Skeletal muscle satellite cell (primary cell): ENCODE measurements around the gene SMTNL2.
"Not testable (repeated sequence)": the region's sequence is repeated elsewhere in the genome, so short reads cannot be mapped to it uniquely, and the experiment has no call there.

ENCODE experiments used
- H3K27me3 ChIP-seq: 2 replicates; pipeline ENCODE4 v1.7.0; 2013; ENCODE audit warnings: low read length; ENCODE audit not compliant: control insufficient read depth, insufficient read depth
- H3K36me3 ChIP-seq: 2 replicates; pipeline ENCODE4 v1.7.0; 2013; ENCODE audit warnings: mild to moderate bottlenecking, control low read depth, low read length; ENCODE audit not compliant: insufficient read depth
- H3K4me1 ChIP-seq: 2 replicates; pipeline ENCODE4 v1.7.0; 2013; ENCODE audit warnings: low read length; ENCODE audit not compliant: control insufficient read depth, insufficient read depth
- H3K4me2 ChIP-seq: 2 replicates; pipeline ENCODE4 v1.7.0; 2013; ENCODE audit warnings: mild to moderate bottlenecking, low read length
- H3K4me3 ChIP-seq: 2 replicates; pipeline ENCODE4 v1.7.0; 2013; ENCODE audit warnings: low read length
- H3K9ac ChIP-seq: 2 replicates; pipeline ENCODE4 v1.7.0; 2013; ENCODE audit warnings: mild to moderate bottlenecking, low read depth, low read length, moderate library complexity
- H3K9me3 ChIP-seq: replicated peaks from 2 replicates; pipeline ENCODE4 v1.7.0; 2013; ENCODE audit warnings: mild to moderate bottlenecking, control low read depth, low read length

The SMTNL2 gene

DNA sequence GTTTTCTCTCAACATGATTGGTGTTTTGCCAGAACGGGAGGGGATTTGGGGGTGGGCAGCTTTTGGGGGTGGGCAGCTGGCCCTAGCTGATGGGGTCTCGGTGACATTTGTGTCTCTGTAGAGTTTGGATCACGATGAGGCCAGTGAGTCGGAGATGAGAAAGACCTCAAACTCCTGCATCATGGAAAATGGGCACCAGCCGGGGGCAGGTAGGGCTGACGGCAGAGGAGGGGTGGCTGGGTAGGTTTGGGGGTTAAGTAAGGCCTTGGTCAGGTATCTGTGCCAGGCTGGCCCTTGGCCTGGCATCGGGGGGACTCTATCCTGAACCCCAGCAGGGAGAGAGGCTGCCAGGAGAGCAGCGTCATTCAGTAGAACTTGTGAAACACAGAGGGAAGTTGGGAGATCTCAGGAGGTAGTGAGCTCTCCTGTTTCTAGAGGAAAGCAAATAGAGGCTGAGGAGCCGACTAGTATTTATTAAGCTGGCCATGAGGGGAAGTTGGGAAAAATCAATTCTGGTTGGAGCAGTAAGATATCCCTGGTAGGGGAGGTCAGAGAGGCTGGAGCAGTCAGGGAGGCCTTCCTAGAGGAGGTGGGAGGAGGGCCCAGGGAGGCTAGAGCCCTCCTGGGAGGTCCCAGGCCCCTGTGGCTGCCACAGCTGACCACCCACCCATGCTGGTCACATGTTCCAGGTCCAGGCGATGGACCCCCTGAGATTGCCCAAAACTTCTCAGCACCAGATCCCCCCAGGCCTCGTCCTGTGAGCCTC lies 8.1 kb downstream of the SMTNL2 start:
- Histone ChIP-seq H3K9me3 (no peaks in the 10 kb centered on the region), H3K27me3 (peaks cover 50% of the 10 kb centered on the region), H3K4me2 (no peak overlapping the region), H3K9ac (no peak overlapping the region), H3K4me3 (no peak overlapping the region), H3K36me3 (no peaks in the 10 kb centered on the region), H3K4me1 (no peaks in the 10 kb centered on the region)

GRCh38 chr17:4593021-4593421 lies 8.7 kb downstream of the SMTNL2 start:
- Histone ChIP-seq H3K27me3 (peaks cover 50% of the 10 kb centered on the region), H3K4me1 (no peaks in the 10 kb centered on the region), H3K9ac (no peak overlapping the region), H3K4me3 (no peak overlapping the region), H3K9me3 (no peaks in the 10 kb centered on the region), H3K36me3 (no peaks in the 10 kb centered on the region), H3K4me2 (no peak overlapping the region)

GRCh38 chr17:4594406-4594805 lies 10.1 kb downstream of the SMTNL2 start:
- Histone ChIP-seq H3K4me3 (no peak overlapping the region), H3K27me3 (peaks cover 56% of the 10 kb centered on the region), H3K9me3 (no peaks in the 10 kb centered on the region), H3K4me1 (no peaks in the 10 kb centered on the region), H3K4me2 (no peak overlapping the region), H3K36me3 (no peaks in the 10 kb centered on the region), H3K9ac (no peak overlapping the region)

- Histone ChIP-seq H3K9ac (no peak overlapping the region), H3K9me3 (no peaks in the 10 kb centered on the region), H3K4me3 (no peak overlapping the region), H3K4me2 (no peak overlapping the region), H3K27me3 (peaks cover 61% of the 10 kb centered on the region), H3K36me3 (no peaks in the 10 kb centered on the region), H3K4me1 (no peaks in the 10 kb centered on the region)
Measured at GRCh38 chr17:4594931-4595684, 10.8 kb downstream of the SMTNL2 start.

DNA sequence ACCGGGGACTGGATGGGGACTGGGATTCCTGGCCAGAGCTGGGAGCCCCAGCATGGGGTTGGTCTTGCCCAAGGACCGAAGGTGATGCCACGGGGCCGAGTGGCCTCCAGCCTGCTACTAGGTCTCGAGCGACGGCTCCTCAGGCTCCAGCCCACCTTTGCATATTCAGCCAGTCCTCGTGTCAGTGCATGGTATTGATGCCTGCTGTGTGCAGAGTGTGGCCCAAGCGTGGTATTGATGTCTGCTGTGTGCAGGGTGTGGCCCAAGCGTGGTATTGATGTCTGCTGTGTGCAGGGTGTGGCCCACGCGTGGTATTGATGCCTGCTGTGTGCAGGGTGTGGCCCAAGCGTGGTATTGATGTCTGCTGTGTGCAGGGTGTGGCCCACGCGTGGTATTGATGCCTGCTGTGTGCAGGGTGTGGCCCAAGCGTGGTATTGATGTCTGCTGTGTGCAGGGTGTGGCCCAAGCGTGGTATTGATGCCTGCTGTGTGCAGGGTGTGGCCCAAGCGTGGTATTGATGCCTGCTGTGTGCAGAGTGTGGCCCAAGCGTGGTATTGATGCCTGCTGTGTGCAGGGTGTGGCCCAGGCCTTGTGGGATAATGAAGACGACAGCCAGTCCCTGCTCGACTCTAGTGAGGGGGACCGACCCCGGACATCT lies 11.5 kb downstream of the SMTNL2 start:
- H3K4me2 ChIP-seq, H3K4me3 ChIP-seq, H3K36me3 ChIP-seq, H3K4me1 ChIP-seq, H3K9me3 ChIP-seq, H3K9ac ChIP-seq: not testable (repeated sequence)
- peaks cover 60% of the 10 kb centered on the region for H3K27me3 ChIP-seq

- no peak overlapping the region for H3K4me3 ChIP-seq
- no peaks in the 10 kb centered on the region for H3K4me1 ChIP-seq
- H3K4me2 ChIP-seq = no peak overlapping the region
- peaks cover 56% of the 10 kb centered on the region for H3K27me3 ChIP-seq
- no peaks in the 10 kb centered on the region for H3K36me3 ChIP-seq
- H3K9ac ChIP-seq = no peak overlapping the region
- H3K9me3 ChIP-seq = no peaks in the 10 kb centered on the region
Measured at GRCh38 chr17:4596636-4597380, 12.5 kb downstream of the SMTNL2 start.

DNA sequence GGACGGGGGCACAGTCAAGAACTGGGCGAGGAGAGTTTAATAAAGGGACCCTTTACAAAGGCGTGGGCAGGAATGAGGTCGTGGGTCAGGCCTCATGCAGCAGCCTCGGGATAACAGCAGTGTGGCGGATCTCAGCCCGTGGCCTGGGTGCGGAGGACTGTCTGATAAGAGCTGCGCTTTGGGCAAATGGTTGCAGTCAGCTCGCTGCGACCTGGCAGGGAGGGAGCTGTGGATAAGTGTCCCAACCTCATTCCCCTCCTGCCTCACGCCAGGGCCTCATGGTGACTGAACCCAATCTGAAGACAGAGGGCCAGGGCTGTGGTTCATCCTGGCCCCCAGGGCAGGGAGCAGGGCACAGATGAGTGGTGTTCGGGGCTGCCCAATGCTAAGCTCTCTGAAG lies 13.6 kb downstream of the SMTNL2 start:
- Histone ChIP-seq H3K27me3 (peaks cover 52% of the 10 kb centered on the region), H3K4me2 (no peak overlapping the region), H3K4me3 (no peak overlapping the region), H3K9ac (no peak overlapping the region), H3K36me3 (no peaks in the 10 kb centered on the region), H3K4me1 (no peaks in the 10 kb centered on the region), H3K9me3 (no peaks in the 10 kb centered on the region)

- no peak overlapping the region for H3K4me2 ChIP-seq
- peaks cover 58% of the 10 kb centered on the region for H3K27me3 ChIP-seq
- H3K9ac ChIP-seq = no peak overlapping the region
- H3K36me3 ChIP-seq = no peaks in the 10 kb centered on the region
- no peaks in the 10 kb centered on the region for H3K9me3 ChIP-seq
- H3K4me3 ChIP-seq = no peak overlapping the region
- H3K4me1 ChIP-seq = no peaks in the 10 kb centered on the region
Measured at GRCh38 chr17:4598776-4599504, 14.6 kb downstream of the SMTNL2 start.

DNA sequence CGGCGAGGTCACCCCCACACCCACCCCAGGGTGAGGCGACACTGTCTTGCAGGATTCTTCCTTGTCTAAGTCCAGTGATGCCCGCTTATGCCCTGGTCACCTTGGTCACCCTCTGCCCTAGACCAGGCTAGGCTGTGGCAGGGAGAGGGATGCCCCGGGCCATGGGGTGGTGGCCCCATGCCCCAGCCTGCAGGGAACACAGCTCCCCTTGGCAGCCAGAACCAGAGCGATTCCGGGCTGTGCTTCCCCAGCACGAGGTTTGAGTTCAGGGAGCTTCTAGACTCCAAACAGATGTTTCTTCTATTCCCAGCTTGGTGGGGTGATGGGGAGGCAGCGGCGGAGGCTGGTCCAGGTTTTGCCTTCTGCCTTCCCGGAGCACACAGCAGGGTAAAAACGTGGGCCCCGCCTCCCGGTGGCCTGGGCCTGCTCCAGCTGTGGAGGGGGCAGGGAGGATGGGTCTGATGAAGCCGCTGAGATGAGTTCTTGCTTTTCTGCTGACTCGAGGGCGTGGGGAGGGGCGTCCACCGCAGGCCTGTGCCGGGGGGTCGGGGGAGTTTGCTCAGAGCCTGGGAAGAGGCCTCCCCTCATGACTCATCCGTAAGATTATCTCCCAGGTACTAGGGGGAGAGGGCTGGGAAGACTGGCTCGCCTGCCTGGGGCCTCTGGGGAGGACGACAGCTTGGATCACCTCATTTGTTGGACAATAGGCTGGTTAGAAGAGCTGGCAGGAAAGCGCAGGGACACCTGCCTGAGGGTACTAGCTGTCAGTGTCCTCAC lies 15.4 kb downstream of the SMTNL2 start:
- Histone ChIP-seq H3K4me3 (no peak overlapping the region), H3K4me1 (no peaks in the 10 kb centered on the region), H3K9ac (no peak overlapping the region), H3K9me3 (no peaks in the 10 kb centered on the region), H3K4me2 (no peak overlapping the region), H3K36me3 (no peaks in the 10 kb centered on the region), H3K27me3 (peaks cover 63% of the 10 kb centered on the region)

DNA sequence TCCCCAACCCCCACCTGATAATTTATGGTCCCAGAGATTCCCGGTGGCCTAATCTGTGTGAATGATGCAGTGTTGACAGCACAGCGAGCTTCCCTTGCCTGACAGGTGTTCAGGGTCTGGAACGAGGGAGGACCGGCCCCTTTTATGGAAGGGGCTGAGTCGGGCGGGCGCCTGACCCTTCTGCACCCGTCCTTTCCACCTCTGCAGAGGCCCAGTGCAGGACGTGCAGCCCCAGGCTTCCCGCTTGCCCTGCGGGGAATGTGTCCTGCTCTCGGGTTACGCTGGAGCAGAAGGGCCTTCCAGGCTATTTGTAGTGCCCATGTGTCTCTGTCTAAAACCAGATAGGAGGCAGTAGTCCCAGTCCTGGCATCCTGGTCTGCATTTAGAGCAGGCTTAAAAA lies 16.2 kb downstream of the SMTNL2 start:
- Histone ChIP-seq H3K4me2 (no peak overlapping the region), H3K9ac (no peak overlapping the region), H3K4me3 (no peak overlapping the region), H3K27me3 (peaks cover 59% of the 10 kb centered on the region), H3K9me3 (no peaks in the 10 kb centered on the region), H3K4me1 (no peaks in the 10 kb centered on the region), H3K36me3 (no peaks in the 10 kb centered on the region)
